ENCODE measurements around the gene PDZRN3.

GRCh38 chr3:73597476-73597875 lies 27.3 kb downstream of the PDZRN3 start:
- TF ChIP-seq CTCF (IDR thresholded peaks at IDR 0.05; ENCODE audit: insufficient read depth, low read depth, low read length) (no peak), EZH2 (IDR thresholded peaks at IDR 0.05; ENCODE audit: insufficient read depth, low read length) (no peak)

All from astrocyte (in vitro differentiated cells and primary cell).